OCI-LY1 (cell line): ENCODE data around the gene SMIM14.

ENCODE experiments used
- EZH2 ChIP-seq: fragments of 200-600 bp; sonication (generic), shearing (Covaris generic); IDR thresholded peaks from 2 replicates; pipeline ENCODE4 v1.8.0; 2017; ENCODE audit warnings: borderline replicate concordance, mixed run types, mild to moderate bottlenecking, antibody characterized with exemption, low read length, moderate library complexity, mixed read lengths
- TF ChIP-seq, protein P1 (sequence below): fragments of 200-600 bp; sonication (generic), shearing (Covaris generic); IDR thresholded peaks from 2 replicates; pipeline ENCODE4 v1.5.1; 2017; ENCODE audit warnings: mild to moderate bottlenecking, antibody characterized with exemption, low read length, moderate library complexity, mixed read lengths

DNA sequence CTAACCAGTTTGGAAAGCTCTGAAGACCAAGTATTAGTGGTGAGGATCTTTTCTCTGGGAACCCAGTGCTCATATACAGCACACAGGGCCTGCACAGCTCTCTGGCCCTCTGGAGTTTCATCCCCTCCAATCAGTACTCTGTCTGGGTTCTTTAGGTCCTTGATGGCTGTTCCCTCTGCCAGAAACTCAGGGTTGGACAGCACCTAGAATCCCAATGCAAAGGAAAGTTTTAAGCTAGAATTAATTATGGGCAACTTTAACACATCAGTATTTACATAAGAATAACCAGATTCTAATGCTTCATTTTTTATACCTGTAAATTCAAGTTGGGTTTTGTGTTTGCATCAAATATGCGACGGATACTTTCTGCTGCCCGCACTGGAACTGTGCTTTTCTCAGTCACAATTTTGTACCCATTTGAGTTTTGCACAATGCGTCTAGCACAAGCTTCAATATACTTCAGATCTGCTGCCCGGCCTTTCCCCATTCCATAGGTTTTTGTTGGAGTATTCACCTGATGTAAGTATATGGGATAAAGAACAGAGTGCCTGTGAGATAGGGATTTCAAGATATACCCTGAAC lies 128.2 kb downstream of the SMIM14 start:
- TF ChIP-seq, protein P1, sequence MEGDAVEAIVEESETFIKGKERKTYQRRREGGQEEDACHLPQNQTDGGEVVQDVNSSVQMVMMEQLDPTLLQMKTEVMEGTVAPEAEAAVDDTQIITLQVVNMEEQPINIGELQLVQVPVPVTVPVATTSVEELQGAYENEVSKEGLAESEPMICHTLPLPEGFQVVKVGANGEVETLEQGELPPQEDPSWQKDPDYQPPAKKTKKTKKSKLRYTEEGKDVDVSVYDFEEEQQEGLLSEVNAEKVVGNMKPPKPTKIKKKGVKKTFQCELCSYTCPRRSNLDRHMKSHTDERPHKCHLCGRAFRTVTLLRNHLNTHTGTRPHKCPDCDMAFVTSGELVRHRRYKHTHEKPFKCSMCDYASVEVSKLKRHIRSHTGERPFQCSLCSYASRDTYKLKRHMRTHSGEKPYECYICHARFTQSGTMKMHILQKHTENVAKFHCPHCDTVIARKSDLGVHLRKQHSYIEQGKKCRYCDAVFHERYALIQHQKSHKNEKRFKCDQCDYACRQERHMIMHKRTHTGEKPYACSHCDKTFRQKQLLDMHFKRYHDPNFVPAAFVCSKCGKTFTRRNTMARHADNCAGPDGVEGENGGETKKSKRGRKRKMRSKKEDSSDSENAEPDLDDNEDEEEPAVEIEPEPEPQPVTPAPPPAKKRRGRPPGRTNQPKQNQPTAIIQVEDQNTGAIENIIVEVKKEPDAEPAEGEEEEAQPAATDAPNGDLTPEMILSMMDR, result no peak
- TF ChIP-seq EZH2, result no peak
